Muscle layer of duodenum (tissue), 2 donors: ENCODE results near the gene DCX.
"Not testable (repeated sequence)": the region's sequence is repeated elsewhere in the genome, so short reads cannot be mapped to it uniquely, and the experiment has no call there.

Experiments used
- H3K27ac ChIP-seq: one replicate; pipeline ENCODE4 v1.7.0; 2013; ENCODE audit warnings: mild to moderate bottlenecking, low read length
- H3K27me3 ChIP-seq: one replicate; pipeline ENCODE4 v1.7.0; 2013; ENCODE audit warnings: low read depth, mild to moderate bottlenecking, control low read depth, low read length
- H3K36me3 ChIP-seq, 2 donors: one replicate each; pipeline ENCODE4 v1.7.0; 2013; ENCODE audit warnings: low read length in 2 of 2, control low read depth in 1 of 2, mild to moderate bottlenecking in 1 of 2; ENCODE audit not compliant: insufficient read depth in 2 of 2, control insufficient read depth in 1 of 2
- H3K4me1 ChIP-seq, 2 donors: one replicate each; pipeline ENCODE4 v1.7.0; 2013; ENCODE audit warnings: low read length in 2 of 2, mild to moderate bottlenecking in 2 of 2, control low read depth in 1 of 2, moderate library complexity in 1 of 2; ENCODE audit not compliant: insufficient read depth in 2 of 2, control insufficient read depth in 1 of 2
- H3K4me3 ChIP-seq, 2 donors: one replicate each; pipeline ENCODE4 v1.7.0; 2013; ENCODE audit warnings: low read length in 2 of 2, low read depth in 1 of 2, mild to moderate bottlenecking in 1 of 2
- H3K9me3 ChIP-seq, 2 donors: one replicate each; pipeline ENCODE4 v1.7.0; 2013; ENCODE audit warnings: low read length in 2 of 2, control low read depth in 1 of 2, mild to moderate bottlenecking in 1 of 2; ENCODE audit not compliant: control insufficient read depth in 1 of 2
- donor health status: healthy.

DCX gene

GRCh38 chrX:111346150-111346549 is 65.8 kb downstream of the DCX start:
- not testable (repeated sequence) for H3K27me3 ChIP-seq

GRCh38 chrX:111340054-111340453 is 71.9 kb downstream of the DCX start:
- no peaks in the 10 kb centered on the region for H3K9me3 ChIP-seq
- H3K4me3 ChIP-seq: no peak overlapping the region
- H3K36me3 ChIP-seq: no peaks in the 10 kb centered on the region
- no peak overlapping the region for H3K27ac ChIP-seq
- H3K4me1 ChIP-seq: no peaks in the 10 kb centered on the region
- H3K27me3 ChIP-seq: no peaks in the 10 kb centered on the region

More at GRCh38 chrX:111346150-111346549, 65.8 kb downstream of the DCX start:
- H3K4me3 ChIP-seq, H3K9me3 ChIP-seq, H3K36me3 ChIP-seq, H3K4me1 ChIP-seq, H3K27ac ChIP-seq: not testable (repeated sequence)

GRCh38 chrX:111339212-111339611 is 72.8 kb downstream of the DCX start:
- Histone ChIP-seq H3K27ac (no peak overlapping the region), H3K36me3 (no peaks in the 10 kb centered on the region), H3K9me3 (no peaks in the 10 kb centered on the region), H3K4me3 (no peak overlapping the region), H3K4me1 (no peaks in the 10 kb centered on the region), H3K27me3 (no peaks in the 10 kb centered on the region)

- Histone ChIP-seq H3K4me1 (no peaks in the 10 kb centered on the region), H3K27ac (no peak overlapping the region), H3K36me3 (no peaks in the 10 kb centered on the region), H3K27me3 (no peaks in the 10 kb centered on the region), H3K9me3 (no peaks in the 10 kb centered on the region), H3K4me3 (no peak overlapping the region)
These were observed 73.8 kb downstream of the DCX start for GRCh38 chrX:111338095-111338698.

- no peak overlapping the region for H3K27ac ChIP-seq
- no peaks in the 10 kb centered on the region for H3K4me1 ChIP-seq
- no peaks in the 10 kb centered on the region for H3K9me3 ChIP-seq
- H3K4me3 ChIP-seq: no peak overlapping the region
- H3K36me3 ChIP-seq: no peaks in the 10 kb centered on the region
- H3K27me3 ChIP-seq: no peaks in the 10 kb centered on the region
These were observed 74.8 kb downstream of the DCX start for GRCh38 chrX:111337067-111337637.

- H3K4me1 ChIP-seq: no peaks in the 10 kb centered on the region
- H3K9me3 ChIP-seq: no peaks in the 10 kb centered on the region
- H3K36me3 ChIP-seq: no peaks in the 10 kb centered on the region
- H3K27me3 ChIP-seq: no peaks in the 10 kb centered on the region
- H3K4me3 ChIP-seq: no peak overlapping the region
- no peak overlapping the region for H3K27ac ChIP-seq
These were observed 75.9 kb downstream of the DCX start for GRCh38 chrX:111336141-111336540.

GRCh38 chrX:111329370-111329769 is 82.6 kb downstream of the DCX start:
- H3K27ac ChIP-seq: no peak overlapping the region
- no peaks in the 10 kb centered on the region for H3K4me1 ChIP-seq
- H3K36me3 ChIP-seq: no peaks in the 10 kb centered on the region
- no peak overlapping the region for H3K4me3 ChIP-seq
- no peaks in the 10 kb centered on the region for H3K9me3 ChIP-seq
- no peaks in the 10 kb centered on the region for H3K27me3 ChIP-seq

GRCh38 chrX:111328858-111329257 is 83.1 kb downstream of the DCX start:
- Histone ChIP-seq H3K36me3 (no peaks in the 10 kb centered on the region), H3K4me3 (no peak overlapping the region), H3K27me3 (no peaks in the 10 kb centered on the region), H3K4me1 (no peaks in the 10 kb centered on the region), H3K9me3 (no peaks in the 10 kb centered on the region), H3K27ac (no peak overlapping the region)

GRCh38 chrX:111322231-111322855 is 89.6 kb downstream of the DCX start:
- no peaks in the 10 kb centered on the region for H3K27me3 ChIP-seq

GRCh38 chrX:111319451-111319850 is 92.5 kb downstream of the DCX start:
- no peaks in the 10 kb centered on the region for H3K36me3 ChIP-seq
- H3K9me3 ChIP-seq: no peaks in the 10 kb centered on the region
- H3K4me3 ChIP-seq: no peak overlapping the region
- H3K27ac ChIP-seq: no peak overlapping the region
- H3K27me3 ChIP-seq: no peaks in the 10 kb centered on the region
- no peaks in the 10 kb centered on the region for H3K4me1 ChIP-seq

More at GRCh38 chrX:111322231-111322855, 89.6 kb downstream of the DCX start:
- H3K4me3 ChIP-seq: no peak overlapping the region
- H3K36me3 ChIP-seq: no peaks in the 10 kb centered on the region
- H3K27ac ChIP-seq: no peak overlapping the region
- no peaks in the 10 kb centered on the region for H3K4me1 ChIP-seq
- H3K9me3 ChIP-seq: no peaks in the 10 kb centered on the region

GRCh38 chrX:111318901-111319300 is 93.1 kb downstream of the DCX start:
- H3K27ac ChIP-seq: no peak overlapping the region
- H3K27me3 ChIP-seq: no peaks in the 10 kb centered on the region
- no peaks in the 10 kb centered on the region for H3K9me3 ChIP-seq
- no peaks in the 10 kb centered on the region for H3K4me1 ChIP-seq
- no peaks in the 10 kb centered on the region for H3K36me3 ChIP-seq
- H3K4me3 ChIP-seq: no peak overlapping the region

- no peaks in the 10 kb centered on the region for H3K9me3 ChIP-seq
- no peaks in the 10 kb centered on the region for H3K4me1 ChIP-seq
- H3K27ac ChIP-seq: no peak overlapping the region
- H3K4me3 ChIP-seq: no peak overlapping the region
- no peaks in the 10 kb centered on the region for H3K27me3 ChIP-seq
- no peaks in the 10 kb centered on the region for H3K36me3 ChIP-seq
These were observed 102.9 kb downstream of the DCX start for GRCh38 chrX:111309083-111309482.
